ENCODE results near the gene NDUFS2. TPM values are rescaled to one million over a fixed set of nuclear protein-coding genes. Genes with fewer than 3 reads are reported as not detected.

NDUFS2 gene
- total and polyA plus RNA-seq, 2 experiments from 2014 or later = 104 to 135 TPM

DNA sequence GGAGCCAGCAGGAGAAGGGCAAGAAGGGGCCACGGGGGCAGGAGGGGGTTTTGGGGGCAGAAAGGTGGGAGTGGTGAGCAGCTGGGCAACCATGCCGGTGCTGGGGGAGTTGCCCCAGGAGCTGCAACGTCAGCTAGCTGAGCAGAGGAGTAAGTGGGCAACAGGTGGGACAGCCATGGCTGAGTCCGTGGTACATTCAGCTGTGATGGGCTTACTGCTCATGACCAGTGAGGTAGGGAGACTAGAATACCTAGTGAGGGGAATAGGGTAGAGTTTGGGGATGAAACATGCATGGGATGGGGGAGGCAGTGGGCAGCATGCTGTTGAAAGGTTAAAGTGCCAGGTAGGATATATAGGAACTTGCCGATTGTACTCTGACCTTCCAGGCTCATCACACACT is 40.5 kb upstream of the NDUFS2 start:
- Histone ChIP-seq H3K79me2 (ENCODE audit: insufficient read depth) (peaks cover 15% of the 10 kb centered on the region), H3K9me3 (ENCODE audit: low read depth) (no peaks in the 10 kb centered on the region), H2AFZ (no peak overlapping the region), H3F3A (ENCODE audit: insufficient read depth) (peaks cover 42% of the 10 kb centered on the region), H4K20me1 (ENCODE audit: insufficient read depth) (no peaks in the 10 kb centered on the region), H3K4me1 (ENCODE audit: insufficient read depth) (peaks cover 9% of the 10 kb centered on the region), H3K9ac (no peak overlapping the region), H3K9me2 (ENCODE audit: insufficient read depth) (no peaks in the 10 kb centered on the region), H3K36me3 (ENCODE audit: low read depth) (no peaks in the 10 kb centered on the region; the same call in 1 of the 2 replicates), H3K27ac (no peak overlapping the region), H3K4me3 (no peak overlapping the region), H3K4me2 (ENCODE audit: unreplicated experiment) (no peak overlapping the region), H3K27me3 (replicated peaks; ENCODE audit: insufficient read depth) (no peaks in the 10 kb centered on the region)
- in situ Hi-C loops (cut with MboI) = no loop called here
- no peak for DNase-seq
- 72 to 85% methylated on average over 2 to 5 of the region's 5 CpGs for WGBS, 2 experiments (ENCODE audit: low coverage in 1 of 2, low lambda C conversion rate in 2 of 2, missing lambda C conversion rate in 2 of 2)
- TF ChIP-seq EZH2phosphoT487 (IDR thresholded peaks at IDR 0.05; ENCODE audit: insufficient read depth, low read depth) = no peak
- no peak for TF ChIP-seq EZH2 (IDR thresholded peaks at IDR 0.05; ENCODE audit: insufficient read depth, poor library complexity, severe bottlenecking)

DNA sequence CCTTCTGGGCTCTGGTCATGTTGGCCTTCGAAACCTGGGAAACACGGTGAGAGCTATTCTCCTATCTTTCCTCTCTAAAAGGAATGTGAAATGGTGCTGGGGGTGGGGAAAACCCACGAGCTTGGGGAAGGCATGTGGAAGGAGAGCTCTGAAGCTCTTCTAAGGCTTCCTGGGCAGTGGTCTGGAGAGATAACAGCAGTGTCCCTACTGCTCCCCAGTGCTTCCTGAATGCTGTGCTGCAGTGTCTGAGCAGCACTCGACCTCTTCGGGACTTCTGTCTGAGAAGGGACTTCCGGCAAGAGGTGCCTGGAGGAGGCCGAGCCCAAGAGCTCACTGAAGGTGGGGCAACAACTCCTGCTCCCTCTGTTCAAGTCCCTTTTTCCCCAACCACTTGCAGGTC is 40.1 kb upstream of the NDUFS2 start:
- H3K4me2 ChIP-seq (ENCODE audit: unreplicated experiment) = no peak overlapping the region
- no peak for DNase-seq
- no peak overlapping the region for H3K4me3 ChIP-seq
- H4K20me1 ChIP-seq (ENCODE audit: insufficient read depth) = no peaks in the 10 kb centered on the region
- H3K9ac ChIP-seq = no peak overlapping the region
- H3K36me3 ChIP-seq (ENCODE audit: low read depth) = no peaks in the 10 kb centered on the region; the same call in 1 of the 2 replicates
- peaks cover 38% of the 10 kb centered on the region for H3F3A ChIP-seq (ENCODE audit: insufficient read depth)
- no peaks in the 10 kb centered on the region for H3K9me2 ChIP-seq (ENCODE audit: insufficient read depth)
- no peaks in the 10 kb centered on the region for H3K9me3 ChIP-seq (ENCODE audit: low read depth)
- no peak for TF ChIP-seq EZH2phosphoT487 (IDR thresholded peaks at IDR 0.05; ENCODE audit: insufficient read depth, low read depth)
- no peak overlapping the region for H3K27ac ChIP-seq
- H3K4me1 ChIP-seq (ENCODE audit: insufficient read depth) = peaks cover 9% of the 10 kb centered on the region
- in situ Hi-C loops (cut with MboI) = no loop called here
- no peak overlapping the region for H2AFZ ChIP-seq
- 84 to 85% methylated on average over 7 of the region's 7 CpGs for WGBS, 2 experiments (ENCODE audit: low coverage in 1 of 2, low lambda C conversion rate in 2 of 2, missing lambda C conversion rate in 2 of 2)
- peaks cover 15% of the 10 kb centered on the region for H3K79me2 ChIP-seq (ENCODE audit: insufficient read depth)
- H3K27me3 ChIP-seq (replicated peaks; ENCODE audit: insufficient read depth) = no peaks in the 10 kb centered on the region

DNA sequence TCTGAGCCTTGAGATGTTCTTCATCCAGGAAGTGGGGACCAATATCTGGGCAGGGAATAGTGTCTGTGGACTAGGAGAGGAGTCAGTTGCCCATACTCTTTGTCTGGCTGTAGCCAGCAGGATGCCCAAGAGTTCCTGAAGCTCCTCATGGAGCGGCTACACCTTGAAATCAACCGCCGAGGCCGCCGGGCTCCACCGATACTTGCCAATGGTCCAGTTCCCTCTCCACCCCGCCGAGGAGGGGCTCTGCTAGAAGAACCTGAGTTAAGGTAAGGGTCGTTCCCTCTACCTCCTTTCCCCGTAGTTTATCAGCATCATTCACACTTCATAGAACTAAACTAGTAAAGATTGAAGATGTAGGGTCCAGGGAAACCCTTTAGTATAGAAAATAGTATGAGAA is 39.4 kb upstream of the NDUFS2 start:
- H3K27ac ChIP-seq = no peak overlapping the region
- H2AFZ ChIP-seq = no peak overlapping the region
- H3K27me3 ChIP-seq (replicated peaks; ENCODE audit: insufficient read depth) = no peaks in the 10 kb centered on the region
- peaks cover 9% of the 10 kb centered on the region for H3K4me1 ChIP-seq (ENCODE audit: insufficient read depth)
- WGBS, 2 experiments (ENCODE audit: low coverage in 1 of 2, low lambda C conversion rate in 2 of 2, missing lambda C conversion rate in 2 of 2) = 89 to 91% methylated on average over 10 of the region's 10 CpGs
- H3K79me2 ChIP-seq (ENCODE audit: insufficient read depth) = peaks cover 15% of the 10 kb centered on the region
- H3K9ac ChIP-seq = 0 out of 2 replicates have a peak overlapping the region, but pooled peaks have one; percentile 16
- no peak overlapping the region for H3K4me3 ChIP-seq
- TF ChIP-seq EZH2phosphoT487 (IDR thresholded peaks at IDR 0.05; ENCODE audit: insufficient read depth, low read depth) (no peak), EZH2 (IDR thresholded peaks at IDR 0.05; ENCODE audit: insufficient read depth, poor library complexity, severe bottlenecking) (no peak)
- no peaks in the 10 kb centered on the region for H4K20me1 ChIP-seq (ENCODE audit: insufficient read depth)
- no peak overlapping the region for H3K4me2 ChIP-seq (ENCODE audit: unreplicated experiment)
- DNase-seq = no peak
- no peaks in the 10 kb centered on the region; the same call in 1 of the 2 replicates for H3K36me3 ChIP-seq (ENCODE audit: low read depth)
- in situ Hi-C loops (cut with MboI) = no loop called here
- H3F3A ChIP-seq (ENCODE audit: insufficient read depth) = peaks cover 31% of the 10 kb centered on the region
- no peaks in the 10 kb centered on the region for H3K9me3 ChIP-seq (ENCODE audit: low read depth)
- H3K9me2 ChIP-seq (ENCODE audit: insufficient read depth) = no peaks in the 10 kb centered on the region

DNA sequence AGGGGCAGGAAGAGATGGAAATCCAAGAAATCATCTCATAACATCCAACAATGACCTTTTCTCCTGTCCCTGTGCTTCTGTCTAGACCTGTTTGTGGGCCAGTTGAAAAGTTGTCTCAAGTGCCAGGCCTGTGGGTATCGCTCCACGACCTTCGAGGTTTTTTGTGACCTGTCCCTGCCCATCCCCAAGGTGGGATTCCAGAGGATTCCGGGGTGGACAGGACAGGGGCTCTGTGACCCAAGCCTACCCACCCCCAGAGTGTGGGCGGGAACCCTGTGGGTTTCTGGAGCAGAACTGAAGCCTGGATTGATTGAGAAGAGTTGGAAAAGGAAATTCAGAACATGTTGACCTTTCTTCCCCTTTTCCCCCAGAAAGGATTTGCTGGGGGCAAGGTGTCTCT is 38.4 kb upstream of the NDUFS2 start:
- peaks cover 21% of the 10 kb centered on the region for H3F3A ChIP-seq (ENCODE audit: insufficient read depth)
- peaks cover 9% of the 10 kb centered on the region for H3K4me1 ChIP-seq (ENCODE audit: insufficient read depth)
- no peak overlapping the region for H3K4me3 ChIP-seq
- no peak overlapping the region for H3K9ac ChIP-seq
- in situ Hi-C loops (cut with MboI) = no loop called here
- no peaks in the 10 kb centered on the region for H4K20me1 ChIP-seq (ENCODE audit: insufficient read depth)
- no peak overlapping the region for H3K4me2 ChIP-seq (ENCODE audit: unreplicated experiment)
- H3K79me2 ChIP-seq (ENCODE audit: insufficient read depth) = peaks cover 15% of the 10 kb centered on the region
- H3K27me3 ChIP-seq (replicated peaks; ENCODE audit: insufficient read depth) = no peaks in the 10 kb centered on the region
- no peak for TF ChIP-seq EZH2phosphoT487 (IDR thresholded peaks at IDR 0.05; ENCODE audit: insufficient read depth, low read depth)
- no peak for TF ChIP-seq EZH2 (IDR thresholded peaks at IDR 0.05; ENCODE audit: insufficient read depth, poor library complexity, severe bottlenecking)
- H3K9me3 ChIP-seq (ENCODE audit: low read depth) = no peaks in the 10 kb centered on the region
- H3K36me3 ChIP-seq (ENCODE audit: low read depth) = no peaks in the 10 kb centered on the region
- H3K9me2 ChIP-seq (ENCODE audit: insufficient read depth) = no peaks in the 10 kb centered on the region
- H3K27ac ChIP-seq = no peak overlapping the region
- no peak for DNase-seq
- H2AFZ ChIP-seq = no peak overlapping the region
- WGBS, 2 experiments (ENCODE audit: low coverage in 1 of 2, low lambda C conversion rate in 2 of 2, missing lambda C conversion rate in 2 of 2) = 84 to 87% methylated on average over 5 of the region's 5 CpGs
